Prostate gland (tissue), 2 donors: ENCODE results near the gene TMEM30A.

Source experiments
- CTCF ChIP-seq, 4 experiments: fragments of 200-600 bp in 2 of 4; fragments of 450-650 bp in 2 of 4; sonication (generic) in 2 of 4; IDR thresholded peaks; 1 replicate in 3 of 4; 2 replicates in 1 of 4; pipeline ENCODE4 v1.5.1; 2016 to 2019; ENCODE audit warnings: antibody characterized with exemption in 4 of 4, mild to moderate bottlenecking in 2 of 4, moderate library complexity in 2 of 4
- POLR2A ChIP-seq: fragments of 450-650 bp; IDR thresholded peaks from one replicate; pipeline ENCODE4 v1.6.1; 2016; ENCODE audit warnings: antibody characterized with exemption, mild to moderate bottlenecking
- POLR2AphosphoS5 ChIP-seq: sonication (generic); formaldehyde crosslinking; IDR thresholded peaks from one replicate; pipeline ENCODE4 v1.6.1; 2017; ENCODE audit warnings: antibody characterized with exemption

DNA sequence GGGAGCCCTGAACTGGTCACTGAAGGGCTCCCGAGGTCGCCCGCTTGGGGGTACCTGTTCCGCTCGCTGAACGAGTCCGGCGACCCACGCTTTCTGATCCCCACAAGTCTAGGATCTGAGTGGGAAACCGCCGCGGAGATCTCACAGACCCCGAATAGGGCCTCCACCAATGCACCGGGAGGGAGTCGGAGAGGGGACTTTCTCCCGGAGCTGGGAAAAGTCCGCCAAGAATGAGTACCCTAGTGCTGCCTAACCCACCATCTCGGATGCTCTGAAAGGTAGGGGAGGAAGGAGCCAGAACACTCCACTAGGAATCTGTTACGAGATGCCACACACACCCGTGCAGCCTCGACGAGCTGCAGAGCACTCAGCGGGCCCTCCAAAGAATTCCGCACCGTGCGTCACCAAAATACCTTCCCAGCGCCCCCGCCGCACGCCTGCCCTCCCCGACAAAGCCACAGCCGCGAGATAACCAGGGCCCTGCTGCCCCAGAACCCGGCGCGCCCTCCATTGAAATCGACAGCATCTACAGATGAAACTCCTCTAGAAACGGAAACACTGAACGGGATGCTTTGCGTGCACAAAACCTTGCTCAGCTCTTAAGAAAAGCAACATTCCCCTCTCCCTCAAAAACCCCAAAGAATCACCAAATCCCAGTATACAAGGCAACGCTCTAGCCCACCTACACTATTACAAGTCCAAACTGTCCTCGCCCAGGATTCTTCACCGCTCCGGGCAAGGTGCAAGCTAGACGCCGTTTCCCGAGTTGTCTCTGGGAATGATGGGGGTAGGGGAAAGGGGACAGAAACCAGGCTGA is 79.4 kb downstream of the TMEM30A start:
- no peak for TF ChIP-seq CTCF (IDR thresholded peaks at IDR 0.05)
- TF ChIP-seq POLR2A, result no peak
- no peak for TF ChIP-seq POLR2AphosphoS5
